GM21515 (cell line): Measurements from ENCODE around the gene UNC5B.
"Not testable (repeated sequence)": the region's sequence is repeated elsewhere in the genome, so short reads cannot be mapped to it uniquely, and the experiment has no call there.

Source experiments
- ATAC-seq: cut with Tn5 transposase; IDR thresholded peaks from one replicate; pipeline ENCODE4 v1.9.1; 2021; ENCODE audit not compliant: unreplicated experiment

Gene UNC5B

DNA sequence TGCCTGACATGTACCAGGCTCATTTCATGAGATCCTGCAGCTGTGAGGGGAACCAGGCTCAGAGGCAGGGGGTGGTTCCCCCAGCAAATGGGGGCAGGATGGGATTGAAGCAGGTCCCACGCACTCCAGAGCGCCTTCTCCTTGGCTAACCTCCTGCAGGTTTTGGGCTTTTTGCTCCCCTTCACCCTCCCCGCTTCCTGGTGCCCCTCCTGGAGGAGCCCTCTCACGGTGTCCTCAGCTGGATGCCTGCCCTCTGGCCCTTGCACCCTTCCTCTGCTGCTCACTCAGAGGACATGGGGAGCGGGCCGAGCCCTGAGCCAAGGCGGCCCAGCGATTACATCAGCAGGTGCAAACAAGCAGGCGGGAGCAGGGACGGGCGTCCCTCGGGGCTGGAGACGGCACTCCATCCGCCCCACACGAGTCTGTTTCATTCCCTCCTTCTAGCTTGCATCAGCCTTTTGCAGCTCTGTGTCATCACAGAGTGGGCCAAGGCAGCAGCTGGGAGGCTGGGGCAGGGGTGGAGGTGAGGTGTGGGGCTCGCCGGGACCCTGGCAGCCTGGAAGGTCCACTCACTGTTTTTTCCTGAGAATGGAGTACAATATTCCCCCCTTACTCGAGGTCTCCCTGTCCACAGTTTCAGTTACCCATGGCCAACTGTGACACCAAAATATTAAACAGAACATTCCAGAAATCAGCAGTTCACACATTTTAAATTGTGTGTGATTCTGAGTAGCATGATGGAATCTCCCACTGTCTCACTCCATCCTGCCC, 54.0 kb downstream of the UNC5B start:
- no peak for ATAC-seq

DNA sequence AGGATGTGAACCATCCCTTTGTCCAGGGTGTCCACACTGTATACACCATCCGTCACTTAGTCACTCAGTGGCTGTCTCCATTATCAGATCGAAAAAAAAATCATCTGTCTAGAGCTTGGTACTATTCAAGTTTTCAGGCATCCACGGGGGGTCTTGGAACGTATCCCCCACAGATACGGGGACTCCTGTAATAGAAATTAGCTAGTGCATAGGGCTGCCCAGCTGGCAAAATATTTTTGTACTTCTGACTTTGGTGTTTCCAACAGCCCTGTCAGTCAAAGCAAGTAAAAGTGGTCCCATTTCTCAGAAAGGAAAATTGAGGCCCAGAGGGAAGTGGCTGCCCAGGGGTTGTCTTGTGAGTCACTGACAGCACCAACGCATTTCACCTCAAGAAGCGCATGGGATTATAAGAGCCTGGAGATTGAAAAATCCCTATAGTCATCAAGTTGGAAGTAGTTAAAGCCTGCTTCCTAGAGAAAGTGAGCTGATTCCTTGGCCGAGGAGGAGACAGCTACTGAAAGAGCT, 54.6 kb downstream of the UNC5B start:
- ATAC-seq, result no peak

GRCh38 chr10:71267508-71268240, 55.3 kb downstream of the UNC5B start:
- no peak for ATAC-seq

- ATAC-seq, result no peak
Measured at GRCh38 chr10:71268247-71268691, 55.9 kb downstream of the UNC5B start.

GRCh38 chr10:71268758-71269157, 56.4 kb downstream of the UNC5B start:
- ATAC-seq, result no peak

GRCh38 chr10:71269301-71270288, 57.2 kb downstream of the UNC5B start:
- no peak for ATAC-seq

GRCh38 chr10:71270301-71271220, 58.2 kb downstream of the UNC5B start:
- no peak for ATAC-seq

DNA sequence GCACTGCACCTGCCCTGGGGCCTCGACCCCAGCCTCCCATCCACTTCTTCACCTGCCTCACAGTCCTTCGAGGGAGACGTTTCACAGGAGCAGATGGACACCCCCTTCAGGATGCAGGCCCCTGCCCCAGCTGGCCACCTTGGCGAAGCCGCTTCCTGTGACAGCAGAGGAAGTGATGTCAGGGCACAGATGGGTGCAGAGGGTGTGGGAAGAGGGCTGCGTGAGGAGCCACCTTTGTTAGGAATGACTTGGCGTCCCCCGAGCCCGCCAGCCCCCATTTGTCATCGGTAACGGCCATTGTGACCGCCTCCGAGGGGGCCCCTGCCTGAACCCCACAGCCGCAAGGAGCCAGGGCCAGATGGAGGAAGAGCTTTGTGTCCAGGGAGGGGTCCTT, 59.3 kb downstream of the UNC5B start:
- no peak for ATAC-seq

GRCh38 chr10:71272056-71272771, 59.8 kb downstream of the UNC5B start:
- no peak for ATAC-seq

DNA sequence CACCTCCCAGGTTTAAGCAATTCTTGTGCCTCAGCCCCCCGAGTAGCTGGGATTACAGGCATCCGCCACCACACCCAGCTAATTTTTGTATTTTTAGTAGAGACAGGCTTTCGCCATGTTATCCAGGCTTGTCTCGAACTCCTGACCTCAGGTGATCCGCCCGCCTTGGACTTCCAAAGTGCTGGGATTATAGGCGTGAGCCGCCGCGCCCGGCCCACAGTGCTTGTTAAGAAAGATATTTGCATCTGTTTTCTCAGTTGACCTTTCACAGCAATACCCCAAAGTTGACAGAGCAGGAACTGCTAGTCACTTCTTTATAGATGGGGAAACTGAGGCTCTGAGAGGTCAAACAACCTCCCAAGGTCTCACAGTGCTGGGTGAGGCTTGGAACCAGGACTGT, 60.6 kb downstream of the UNC5B start:
- not testable (repeated sequence) for ATAC-seq

- ATAC-seq, result no peak
Measured at GRCh38 chr10:71273506-71273905, 61.1 kb downstream of the UNC5B start.

DNA sequence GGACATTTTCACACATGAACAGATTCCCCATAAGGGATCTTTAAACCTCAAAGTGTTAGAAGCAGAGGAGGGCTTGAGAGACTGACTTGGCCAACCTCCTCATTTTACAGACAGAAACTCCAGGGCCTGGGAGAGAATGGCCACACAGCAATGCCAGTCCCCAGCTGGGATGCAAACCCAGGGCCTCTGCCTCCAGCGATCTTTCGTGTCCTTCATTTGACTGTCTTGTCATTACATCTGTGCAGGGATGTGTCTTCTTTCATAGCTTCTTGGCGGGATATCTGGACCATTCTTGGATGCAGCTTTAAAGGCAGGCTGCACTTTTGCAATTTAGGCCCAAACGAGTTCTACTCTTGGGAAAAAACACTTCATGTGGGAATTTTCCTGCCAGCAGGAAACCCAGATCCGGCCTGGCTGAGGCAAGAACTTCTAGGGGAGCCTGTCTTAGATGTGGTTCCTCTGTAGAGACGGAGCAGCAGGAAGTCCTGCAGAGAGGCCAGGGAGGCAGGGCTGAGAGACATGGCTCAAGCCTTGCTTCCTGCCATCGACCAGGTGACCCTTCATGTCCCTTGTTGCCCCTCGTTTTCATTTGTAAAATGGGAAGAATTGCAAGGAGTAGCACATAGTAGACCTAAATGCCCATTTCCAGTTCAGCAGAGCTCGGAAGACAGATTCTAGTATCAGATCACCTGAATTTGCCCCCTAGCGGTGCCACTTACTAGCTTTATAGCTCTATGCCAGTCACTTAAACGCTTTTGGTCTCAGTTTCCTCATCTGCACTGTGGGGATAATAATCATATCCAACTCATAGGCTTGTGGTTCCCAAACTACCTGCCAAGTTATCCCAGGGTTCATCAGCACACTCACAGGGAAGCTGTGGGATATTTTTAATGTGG, 62.8 kb downstream of the UNC5B start:
- no peak for ATAC-seq

- ATAC-seq, result no peak
Measured at GRCh38 chr10:71276873-71277272, 64.5 kb downstream of the UNC5B start.

GRCh38 chr10:71277914-71278665, 65.7 kb downstream of the UNC5B start:
- no peak for ATAC-seq

DNA sequence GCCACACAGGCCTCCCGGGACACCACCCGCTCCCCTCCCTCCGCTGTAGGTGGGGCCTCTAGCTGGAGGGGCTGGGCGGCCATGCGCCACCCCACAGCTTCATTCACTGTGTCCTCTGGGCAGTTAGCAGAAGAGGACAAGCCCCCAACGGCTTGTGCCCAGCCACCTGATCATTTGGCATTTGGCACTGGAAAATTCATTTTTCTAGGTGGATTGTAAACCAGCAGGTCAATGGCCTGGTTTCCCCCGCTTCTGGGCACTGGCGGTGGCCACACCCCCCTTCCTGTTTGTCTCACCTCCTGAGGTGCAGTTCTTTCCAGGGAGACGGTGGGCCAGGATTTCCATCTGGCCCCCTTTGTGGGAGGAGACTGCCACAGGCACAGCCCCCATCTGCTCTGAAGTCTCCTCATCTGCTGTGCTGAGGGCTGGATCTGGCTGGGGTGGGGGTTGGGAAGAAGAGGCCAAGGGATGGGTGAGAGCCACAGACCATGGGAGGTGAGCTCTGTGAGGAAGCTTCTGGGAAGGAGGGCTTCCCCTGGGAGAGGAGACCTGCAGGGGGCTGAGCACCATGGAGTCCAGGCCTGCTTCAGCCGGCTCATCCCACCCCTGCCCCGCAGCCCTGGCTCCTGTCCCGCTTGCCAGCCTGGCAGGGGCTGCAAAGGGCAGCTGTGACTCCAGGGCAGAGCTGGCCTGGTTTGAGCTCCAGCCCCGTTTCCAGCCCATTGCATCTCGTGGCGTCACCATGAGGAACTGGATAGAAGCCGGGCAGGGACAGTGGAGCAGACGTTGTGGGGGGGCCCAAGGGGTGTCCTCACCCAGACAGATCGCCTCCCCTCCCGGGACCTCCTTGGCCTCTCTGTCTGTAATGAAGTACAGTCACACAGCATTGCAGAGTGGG, 66.6 kb downstream of the UNC5B start:
- no peak for ATAC-seq

DNA sequence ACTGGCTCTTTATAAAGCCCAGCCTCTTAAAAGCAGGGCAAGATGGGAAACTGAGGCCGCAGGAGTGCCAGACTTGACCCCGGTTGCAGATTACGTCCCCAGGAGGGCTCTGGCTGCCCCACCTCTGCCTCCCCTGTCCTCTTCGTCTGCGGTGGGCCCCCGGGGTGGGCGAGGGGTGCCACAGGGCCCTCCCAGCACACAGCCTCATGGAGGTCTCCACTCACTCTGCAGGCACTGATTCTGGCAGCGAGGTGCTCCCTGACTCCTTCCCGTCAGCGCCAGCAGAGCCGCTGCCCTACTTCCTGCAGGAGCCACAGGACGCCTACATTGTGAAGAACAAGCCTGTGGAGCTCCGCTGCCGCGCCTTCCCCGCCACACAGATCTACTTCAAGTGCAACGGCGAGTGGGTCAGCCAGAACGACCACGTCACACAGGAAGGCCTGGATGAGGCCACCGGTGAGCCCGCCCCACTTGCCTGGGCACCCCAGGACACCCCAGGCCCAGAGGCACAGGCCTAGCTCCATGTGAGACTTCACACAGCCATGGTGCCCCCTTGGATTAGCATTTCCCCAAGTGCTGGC, 67.3 kb downstream of the UNC5B start:
- no peak for ATAC-seq
